ENCODE data around the gene ART1. TPM values are rescaled to one million over a fixed set of nuclear protein-coding genes. Genes with fewer than 3 reads are reported as not detected.

Gene ART1
- total RNA-seq, 1 donor from 2014 or later = not detected

- no peaks in the 10 kb centered on the region for H3K79me2 ChIP-seq (ENCODE audit: insufficient read depth, low read length)
- H3K27me3 ChIP-seq (ENCODE audit: insufficient read depth, low read length) = no peaks in the 10 kb centered on the region
- FAIRE-seq (no peak), DNase-seq (ENCODE audit: low read depth) (no peak)
- peaks cover 7% of the 10 kb centered on the region for H3K4me1 ChIP-seq (ENCODE audit: insufficient read depth, low read length)
- no peaks in the 10 kb centered on the region for H4K20me1 ChIP-seq (ENCODE audit: insufficient read depth, low read length)
- no peak overlapping the region for H3K4me3 Mint-ChIP-seq (ENCODE audit: unreplicated experiment)
- H3K27ac Mint-ChIP-seq (ENCODE audit: unreplicated experiment) = no peak overlapping the region
- no peak overlapping the region for H2AFZ ChIP-seq (ENCODE audit: low read depth, low read length)
- no peak for TF ChIP-seq CTCF (IDR thresholded peaks at IDR 0.05; ENCODE audit: insufficient read depth, low read depth, low read length)
- no peak for TF ChIP-seq EZH2 (IDR thresholded peaks at IDR 0.05; ENCODE audit: insufficient read depth, low read length)
- H3K4me3 ChIP-seq (ENCODE audit: insufficient read depth, low read depth, low read length) = no peak overlapping the region
- H3K27me3 Mint-ChIP-seq (ENCODE audit: low read depth, unreplicated experiment) = peaks cover 52% of the 10 kb centered on the region
- no peak overlapping the region for H3K4me2 ChIP-seq (ENCODE audit: low read length)
- no peaks in the 10 kb centered on the region for H3K4me1 Mint-ChIP-seq (ENCODE audit: low read depth, unreplicated experiment)
- no peak overlapping the region for H3K27ac ChIP-seq (ENCODE audit: low read depth, low read length)
- H3K36me3 ChIP-seq (ENCODE audit: insufficient read depth, low read length) = no peaks in the 10 kb centered on the region
- peaks cover 1% of the 10 kb centered on the region for H3K36me3 Mint-ChIP-seq (ENCODE audit: low read depth, unreplicated experiment)
- H3K9ac ChIP-seq (ENCODE audit: low read length) = no peak overlapping the region
- H3K9me3 ChIP-seq (ENCODE audit: insufficient read depth, low read depth, low read length) = no peaks in the 10 kb centered on the region
- peaks cover 4% of the 10 kb centered on the region for H3K9me3 Mint-ChIP-seq (ENCODE audit: unreplicated experiment)
These were observed 5.1 kb upstream of the ART1 start for GRCh38 chr11:3639841-3640240.

- peaks cover 7% of the 10 kb centered on the region for H3K4me1 ChIP-seq (ENCODE audit: insufficient read depth, low read length)
- H3K79me2 ChIP-seq (ENCODE audit: insufficient read depth, low read length) = no peaks in the 10 kb centered on the region
- H3K27me3 Mint-ChIP-seq (ENCODE audit: low read depth, unreplicated experiment) = peaks cover 44% of the 10 kb centered on the region
- no peak overlapping the region for H3K4me3 ChIP-seq (ENCODE audit: insufficient read depth, low read depth, low read length)
- DNase-seq (ENCODE audit: low read depth) (no peak), FAIRE-seq (no peak)
- H3K9ac ChIP-seq (ENCODE audit: low read length) = no peak overlapping the region
- H3K4me2 ChIP-seq (ENCODE audit: low read length) = no peak overlapping the region
- H2AFZ ChIP-seq (ENCODE audit: low read depth, low read length) = no peak overlapping the region
- H3K36me3 ChIP-seq (ENCODE audit: insufficient read depth, low read length) = no peaks in the 10 kb centered on the region
- H3K4me3 Mint-ChIP-seq (ENCODE audit: unreplicated experiment) = peak overlapping the region; percentile 72
- H3K27me3 ChIP-seq (ENCODE audit: insufficient read depth, low read length) = no peaks in the 10 kb centered on the region
- TF ChIP-seq CTCF (IDR thresholded peaks at IDR 0.05; ENCODE audit: insufficient read depth, low read depth, low read length) = no peak
- TF ChIP-seq EZH2 (IDR thresholded peaks at IDR 0.05; ENCODE audit: insufficient read depth, low read length) = no peak
- H3K27ac Mint-ChIP-seq (ENCODE audit: unreplicated experiment) = no peak overlapping the region
- no peak overlapping the region for H3K27ac ChIP-seq (ENCODE audit: low read depth, low read length)
- peaks cover 3% of the 10 kb centered on the region for H3K36me3 Mint-ChIP-seq (ENCODE audit: low read depth, unreplicated experiment)
- H3K9me3 Mint-ChIP-seq (ENCODE audit: unreplicated experiment) = peaks cover 4% of the 10 kb centered on the region
- no peaks in the 10 kb centered on the region for H3K9me3 ChIP-seq (ENCODE audit: insufficient read depth, low read depth, low read length)
- H3K4me1 Mint-ChIP-seq (ENCODE audit: low read depth, unreplicated experiment) = no peaks in the 10 kb centered on the region
- H4K20me1 ChIP-seq (ENCODE audit: insufficient read depth, low read length) = no peaks in the 10 kb centered on the region
These were observed 3.7 kb upstream of the ART1 start for GRCh38 chr11:3641191-3641590.

GRCh38 chr11:3641701-3642070, 3.2 kb upstream of the ART1 start, which contains the start of gene ART5:
ART5 (minus strand) TSS chr11:3641992; CDS start chr11:3641862, 130 bp downstream.
- DNase-seq (ENCODE audit: low read depth) = no peak
- H3K4me3 Mint-ChIP-seq (ENCODE audit: unreplicated experiment) = peak within 1 kb of the TSS; percentile 80
- no peaks in the 10 kb centered on the region for H3K27me3 ChIP-seq (ENCODE audit: insufficient read depth, low read length)
- H4K20me1 ChIP-seq (ENCODE audit: insufficient read depth, low read length) = no peaks in the 10 kb centered on the region
- peak within 1 kb of the TSS; percentile 93 for H3K4me2 ChIP-seq (ENCODE audit: low read length)
- no peaks in the 10 kb centered on the region for H3K9me3 ChIP-seq (ENCODE audit: insufficient read depth, low read depth, low read length)
- peak within 1 kb of the TSS; percentile 78 for H3K9ac ChIP-seq (ENCODE audit: low read length)
- peaks cover 7% of the 10 kb centered on the region for H3K4me1 ChIP-seq (ENCODE audit: insufficient read depth, low read length)
- H3K27me3 Mint-ChIP-seq (ENCODE audit: low read depth, unreplicated experiment) = peaks cover 39% of the 10 kb centered on the region
- H3K36me3 ChIP-seq (ENCODE audit: insufficient read depth, low read length) = no peaks in the 10 kb centered on the region
- FAIRE-seq = no peak
- peak within 1 kb of the TSS; percentile 64 for H3K4me3 ChIP-seq (ENCODE audit: insufficient read depth, low read depth, low read length)
- no peaks in the 10 kb centered on the region for H3K4me1 Mint-ChIP-seq (ENCODE audit: low read depth, unreplicated experiment)
- peaks cover 4% of the 10 kb centered on the region for H3K9me3 Mint-ChIP-seq (ENCODE audit: unreplicated experiment)
- peak within 1 kb of the TSS; percentile 79 for H2AFZ ChIP-seq (ENCODE audit: low read depth, low read length)
- H3K36me3 Mint-ChIP-seq (ENCODE audit: low read depth, unreplicated experiment) = peaks cover 3% of the 10 kb centered on the region
- TF ChIP-seq EZH2 (IDR thresholded peaks at IDR 0.05; ENCODE audit: insufficient read depth, low read length) (no peak), CTCF (IDR thresholded peaks at IDR 0.05; ENCODE audit: insufficient read depth, low read depth, low read length) (no peak)
- no peaks in the 10 kb centered on the region for H3K79me2 ChIP-seq (ENCODE audit: insufficient read depth, low read length)
- H3K27ac Mint-ChIP-seq (ENCODE audit: unreplicated experiment) = peak within 1 kb of the TSS; percentile 70
- no peak within 1 kb of the TSS for H3K27ac ChIP-seq (ENCODE audit: low read depth, low read length)
